Endodermal cell (in vitro differentiated cells): Measurements from ENCODE around the gene C6. TPM values are rescaled to one million over a fixed set of nuclear protein-coding genes. Genes with fewer than 3 reads are reported as not detected.

ENCODE experiments used
- DNase-seq: peaks from one replicate; pipeline ENCODE4 v3.0.0-alpha.2; 2017
- H3K27ac ChIP-seq: 2 replicates; pipeline ENCODE4 v1.5.1; 2013; ENCODE audit warnings: mild to moderate bottlenecking, low read depth, low read length, moderate library complexity
- H3K27me3 ChIP-seq: 2 replicates; pipeline ENCODE4 v1.6.1; 2013; ENCODE audit warnings: mild to moderate bottlenecking, low read length, moderate library complexity; ENCODE audit not compliant: insufficient read depth, control insufficient read depth, poor library complexity, severe bottlenecking
- H3K36me3 ChIP-seq: 2 replicates; pipeline ENCODE4 v1.7.0; 2013; ENCODE audit warnings: mild to moderate bottlenecking, low read length, moderate library complexity; ENCODE audit not compliant: control insufficient read depth, insufficient read depth
- H3K4me1 ChIP-seq: one replicate; pipeline ENCODE4 v1.7.0; 2013; ENCODE audit warnings: low read length; ENCODE audit not compliant: control insufficient read depth, insufficient read depth
- H3K4me3 ChIP-seq: 2 replicates; pipeline ENCODE4 v1.5.1; 2013; ENCODE audit warnings: mild to moderate bottlenecking, low read length, moderate library complexity
- H3K9ac ChIP-seq: 2 replicates; pipeline ENCODE4 v1.6.1; 2013; ENCODE audit warnings: mild to moderate bottlenecking, low read length, moderate library complexity; ENCODE audit not compliant: poor library complexity, severe bottlenecking; ENCODE audit errors: extremely low read depth
- H3K9me3 ChIP-seq: 2 replicates; pipeline ENCODE4 v1.6.1; 2013; ENCODE audit warnings: mild to moderate bottlenecking, low read length, moderate library complexity; ENCODE audit not compliant: control insufficient read depth
- H3K27ac Mint-ChIP-seq: 2 replicates; pipeline ENCODE4 v1.8.0; 2020; ENCODE audit warnings: mixed read lengths
- H3K27me3 Mint-ChIP-seq: 2 replicates; pipeline ENCODE4 v1.8.0; 2021; ENCODE audit warnings: mild to moderate bottlenecking, mixed read lengths; ENCODE audit not compliant: insufficient read depth
- H3K36me3 Mint-ChIP-seq: 2 replicates; pipeline ENCODE4 v1.8.0; 2020; ENCODE audit warnings: low read depth, mixed read lengths
- H3K4me1 Mint-ChIP-seq: 2 replicates; pipeline ENCODE4 v1.8.0; 2020; ENCODE audit warnings: mixed read lengths
- H3K4me3 Mint-ChIP-seq: 2 replicates; pipeline ENCODE4 v1.8.0; 2020; ENCODE audit warnings: mild to moderate bottlenecking, moderate library complexity, mixed read lengths
- H3K9me3 Mint-ChIP-seq: 2 replicates; pipeline ENCODE4 v1.8.0; 2020; ENCODE audit warnings: mild to moderate bottlenecking, mixed read lengths
- WGBS, 2 experiments: methylation state at CpG; one replicate each; pipeline versions ENCODE4 v1.1.5 to v1.1.7; 2013; ENCODE audit warnings: missing lambda C conversion rate in 2 of 2, mixed read lengths in 1 of 2; ENCODE audit not compliant: insufficient coverage in 1 of 2, insufficient read length in 1 of 2; 5-methylcytosine and 5-hydroxymethylcytosine counted together
- total RNA-seq, 2 donors: library from RNA; stranded (reverse); fragmentation: NEBNext Ultra II Directional in 1 of 2; extraction: Animal tissue kit (Norgen Biotek cat#: 25700) in 1 of 2; gene quantifications; 2 replicates in 1 of 2; 3 replicates in 1 of 2; pipeline ENCODE4 v1.2.1, GENCODE V29; 2021
- TF ChIP-seq, protein P1 (sequence below): fragments of 200-600 bp; sonication (generic); conservative IDR thresholded peaks from 2 replicates; pipeline ENCODE4 v1.5.0; 2021; ENCODE audit warnings: antibody characterized with exemption, mild to moderate bottlenecking

The C6 gene
- total RNA-seq, 2 donors from 2014 or later, result 0.38 TPM; not detected in 1

DNA sequence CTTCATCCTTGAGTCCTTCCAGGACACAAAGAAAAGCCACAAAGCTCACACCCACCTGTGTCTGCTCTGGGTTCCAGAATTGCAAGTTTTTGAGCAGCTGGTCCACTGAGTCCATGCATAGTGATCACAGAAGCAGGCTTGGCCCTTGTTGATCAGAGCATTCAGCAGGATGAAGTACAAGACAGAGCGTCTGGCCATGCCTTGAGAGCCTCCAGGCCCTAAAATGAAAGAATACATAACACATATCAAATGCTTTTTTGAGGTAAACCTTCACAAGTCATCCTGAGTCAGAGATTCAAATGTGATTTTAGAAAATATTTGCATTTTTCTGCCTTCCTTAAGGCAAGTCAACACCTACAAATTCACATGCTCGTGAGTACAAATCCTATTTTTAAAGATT is 10.3 kb downstream of the C6 start:
- Mint-ChIP-seq H3K27ac (no peak overlapping the region), H3K27me3 (no peaks in the 10 kb centered on the region), H3K9me3 (peaks cover 21% of the 10 kb centered on the region), H3K36me3 (no peaks in the 10 kb centered on the region), H3K4me3 (no peak overlapping the region), H3K4me1 (no peaks in the 10 kb centered on the region)
- no peaks in the 10 kb centered on the region for H3K36me3 ChIP-seq
- TF ChIP-seq, protein P1, sequence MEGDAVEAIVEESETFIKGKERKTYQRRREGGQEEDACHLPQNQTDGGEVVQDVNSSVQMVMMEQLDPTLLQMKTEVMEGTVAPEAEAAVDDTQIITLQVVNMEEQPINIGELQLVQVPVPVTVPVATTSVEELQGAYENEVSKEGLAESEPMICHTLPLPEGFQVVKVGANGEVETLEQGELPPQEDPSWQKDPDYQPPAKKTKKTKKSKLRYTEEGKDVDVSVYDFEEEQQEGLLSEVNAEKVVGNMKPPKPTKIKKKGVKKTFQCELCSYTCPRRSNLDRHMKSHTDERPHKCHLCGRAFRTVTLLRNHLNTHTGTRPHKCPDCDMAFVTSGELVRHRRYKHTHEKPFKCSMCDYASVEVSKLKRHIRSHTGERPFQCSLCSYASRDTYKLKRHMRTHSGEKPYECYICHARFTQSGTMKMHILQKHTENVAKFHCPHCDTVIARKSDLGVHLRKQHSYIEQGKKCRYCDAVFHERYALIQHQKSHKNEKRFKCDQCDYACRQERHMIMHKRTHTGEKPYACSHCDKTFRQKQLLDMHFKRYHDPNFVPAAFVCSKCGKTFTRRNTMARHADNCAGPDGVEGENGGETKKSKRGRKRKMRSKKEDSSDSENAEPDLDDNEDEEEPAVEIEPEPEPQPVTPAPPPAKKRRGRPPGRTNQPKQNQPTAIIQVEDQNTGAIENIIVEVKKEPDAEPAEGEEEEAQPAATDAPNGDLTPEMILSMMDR, result no peak
- no peak overlapping the region for H3K4me3 ChIP-seq
- H3K9me3 ChIP-seq, result no peaks in the 10 kb centered on the region
- H3K9ac ChIP-seq, result no peak overlapping the region
- no peak overlapping the region for H3K27ac ChIP-seq
- WGBS, 2 experiments, result 92 to 100% methylated on average over 1 to 2 of the region's 2 CpGs
- no peaks in the 10 kb centered on the region for H3K27me3 ChIP-seq
- H3K4me1 ChIP-seq, result no peaks in the 10 kb centered on the region
- no peak for DNase-seq

DNA sequence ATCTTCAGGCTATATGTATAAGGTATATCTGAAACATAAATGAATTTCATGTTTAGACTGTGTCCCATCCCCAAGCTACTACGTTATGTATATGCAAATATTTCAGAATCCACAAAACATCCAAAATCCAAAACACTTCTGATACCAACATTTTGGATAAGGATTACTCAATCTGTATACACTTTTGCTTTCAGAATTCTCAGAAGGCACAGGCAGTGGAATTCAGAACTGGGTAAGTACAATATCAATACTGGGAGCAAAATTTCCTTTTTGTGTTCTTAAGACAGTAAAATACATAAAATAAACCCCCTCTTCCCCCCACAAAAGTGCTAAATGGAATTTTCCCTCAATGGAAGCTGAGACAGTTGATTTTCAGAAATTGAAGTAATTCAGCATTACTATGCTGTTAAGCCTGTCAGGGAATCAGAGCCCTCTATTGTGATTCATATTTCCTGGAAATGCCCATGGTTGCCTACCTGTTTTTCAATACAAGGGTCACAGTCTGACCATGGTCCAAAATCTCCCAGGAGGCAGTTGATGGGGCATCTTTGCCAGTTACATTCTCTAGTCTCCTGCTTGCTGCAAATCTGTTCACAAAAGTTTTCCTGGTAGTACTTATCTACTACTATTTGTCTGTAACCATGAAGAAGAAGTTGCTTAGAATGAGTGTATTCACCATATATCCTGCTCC is 12.1 kb downstream of the C6 start:
- 92% methylated on average over 1 of the region's 1 CpG; no CpG with 5 or more reads in 1 of the 2 experiments for WGBS, 2 experiments
- H3K9ac ChIP-seq, result no peak overlapping the region
- H3K36me3 ChIP-seq, result no peaks in the 10 kb centered on the region
- no peaks in the 10 kb centered on the region for H3K27me3 Mint-ChIP-seq
- no peak for DNase-seq
- no peaks in the 10 kb centered on the region for H3K4me1 ChIP-seq
- H3K4me1 Mint-ChIP-seq, result no peaks in the 10 kb centered on the region
- H3K9me3 ChIP-seq, result no peaks in the 10 kb centered on the region
- TF ChIP-seq, protein P1, result no peak
- H3K36me3 Mint-ChIP-seq, result no peaks in the 10 kb centered on the region
- H3K27ac Mint-ChIP-seq, result no peak overlapping the region
- no peak overlapping the region for H3K27ac ChIP-seq
- no peak overlapping the region for H3K4me3 Mint-ChIP-seq
- H3K27me3 ChIP-seq, result no peaks in the 10 kb centered on the region
- H3K4me3 ChIP-seq, result no peak overlapping the region
- H3K9me3 Mint-ChIP-seq, result peaks cover 14% of the 10 kb centered on the region

DNA sequence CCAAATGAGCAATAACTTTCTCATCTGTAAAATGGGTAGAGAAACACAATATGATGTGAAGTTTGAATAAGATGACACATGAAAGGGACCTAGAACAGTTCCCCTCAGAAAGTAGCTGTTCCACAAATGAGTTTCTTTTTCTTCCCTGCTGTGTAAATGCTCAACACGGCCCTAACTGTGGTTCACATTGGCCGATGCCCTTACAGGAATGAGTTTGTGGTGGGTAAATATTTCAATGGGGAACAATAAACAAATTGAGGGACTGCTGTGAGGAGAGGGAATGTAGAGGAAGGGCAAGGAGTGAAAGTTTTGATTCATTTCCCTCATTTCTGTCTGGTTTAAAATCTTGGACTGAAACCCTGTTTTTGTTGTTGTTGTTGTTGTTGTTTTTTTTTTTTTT is 12.8 kb downstream of the C6 start:
- Mint-ChIP-seq H3K4me1 (no peaks in the 10 kb centered on the region), H3K36me3 (no peaks in the 10 kb centered on the region), H3K9me3 (peaks cover 7% of the 10 kb centered on the region), H3K27ac (no peak overlapping the region), H3K4me3 (no peak overlapping the region), H3K27me3 (no peaks in the 10 kb centered on the region)
- H3K36me3 ChIP-seq, result no peaks in the 10 kb centered on the region
- no peak overlapping the region for H3K9ac ChIP-seq
- no peaks in the 10 kb centered on the region for H3K27me3 ChIP-seq
- no peak for DNase-seq
- WGBS, 2 experiments, result 88% methylated on average over 2 of the region's 2 CpGs; no CpG with 5 or more reads in 1 of the 2 experiments
- H3K4me1 ChIP-seq, result no peaks in the 10 kb centered on the region
- TF ChIP-seq, protein P1, result no peak
- no peaks in the 10 kb centered on the region for H3K9me3 ChIP-seq
- no peak overlapping the region for H3K4me3 ChIP-seq
- no peak overlapping the region for H3K27ac ChIP-seq
